MM.1S (cell line): ENCODE results near the gene PHC3.

Experiments
- DNase-seq: peaks from one replicate; pipeline ENCODE4 v3.0.0-alpha.2; 2015
- H2AFZ ChIP-seq: fragments of 300-600 bp; sonication (generic); 2 replicates; pipeline ENCODE4 v1.6.0; 2016; ENCODE audit warnings: antibody characterized with exemption, low read length
- H3F3A ChIP-seq: fragments of 300-600 bp; sonication (generic); 2 replicates; pipeline ENCODE4 v1.6.1; 2016; ENCODE audit warnings: mild to moderate bottlenecking, antibody characterized with exemption, low read length, moderate library complexity, mixed read lengths; ENCODE audit not compliant: insufficient read depth
- H3K27ac ChIP-seq: fragments of 300-600 bp; sonication (generic); 2 replicates; pipeline ENCODE4 v1.5.1; 2016; ENCODE audit warnings: mild to moderate bottlenecking, low read length
- H3K27me3 ChIP-seq: fragments of 300-600 bp; sonication (generic); replicated peaks from 2 replicates; pipeline ENCODE4 v1.6.0; 2016; ENCODE audit warnings: low read length; ENCODE audit not compliant: insufficient read depth
- H3K36me3 ChIP-seq: fragments of 300-600 bp; sonication (generic); replicated peaks from 2 replicates; pipeline ENCODE4 v1.6.1; 2016; ENCODE audit warnings: mild to moderate bottlenecking, low read length, mixed read lengths; ENCODE audit not compliant: insufficient read depth
- H3K4me1 ChIP-seq: fragments of 300-600 bp; sonication (generic); 2 replicates; pipeline ENCODE4 v1.6.1; 2016; ENCODE audit warnings: low read length, mixed read lengths
- H3K4me2 ChIP-seq: fragments of 300-600 bp; sonication (generic); 2 replicates; pipeline ENCODE4 v1.6.0; 2016; ENCODE audit warnings: low read depth, low read length
- H3K4me3 ChIP-seq: fragments of 300-600 bp; sonication (generic); 2 replicates; pipeline ENCODE4 v1.5.1; 2016; ENCODE audit warnings: low read length, mixed read lengths
- H3K79me2 ChIP-seq: fragments of 300-600 bp; sonication (generic); 2 replicates; pipeline ENCODE4 v1.6.1; 2016; ENCODE audit warnings: mixed run types, low read length, mixed read lengths
- H3K9ac ChIP-seq: fragments of 300-600 bp; sonication (generic); 2 replicates; pipeline ENCODE4 v1.6.1; 2016; ENCODE audit warnings: low read length, mixed read lengths
- H3K9me2 ChIP-seq: fragments of 300-600 bp; sonication (generic); replicated peaks from 2 replicates; pipeline ENCODE4 v1.6.1; 2016; ENCODE audit warnings: mild to moderate bottlenecking, low read length, mixed read lengths; ENCODE audit not compliant: insufficient read depth
- H3K9me3 ChIP-seq: fragments of 300-600 bp; sonication (generic); replicated peaks from 2 replicates; pipeline ENCODE4 v1.6.1; 2016; ENCODE audit warnings: mild to moderate bottlenecking, low read length, mixed read lengths; ENCODE audit not compliant: insufficient read depth
- H4K20me1 ChIP-seq: fragments of 300-600 bp; sonication (generic); 2 replicates; pipeline ENCODE4 v1.6.1; 2016; ENCODE audit warnings: mild to moderate bottlenecking, low read length, moderate library complexity, mixed read lengths; ENCODE audit not compliant: insufficient read depth
- CTCF ChIP-seq: fragments of 300-600 bp; sonication (generic); IDR thresholded peaks from 2 replicates; pipeline ENCODE4 v1.5.1; 2016; ENCODE audit warnings: antibody characterized with exemption, low read length, mixed read lengths
- EZH2 ChIP-seq: fragments of 300-600 bp; sonication (generic); optimal IDR thresholded peaks from 2 replicates; pipeline ENCODE3; 2017; ENCODE audit warnings: low read depth, mild to moderate bottlenecking, antibody characterized with exemption, low read length, mixed read lengths
- EZH2phosphoT487 ChIP-seq: fragments of 300-600 bp; sonication (generic); IDR thresholded peaks from 2 replicates; pipeline ENCODE4 v1.6.1; 2018; ENCODE audit warnings: antibody characterized with exemption, low read length

PHC3 gene

GRCh38 chr3:170109579-170110293, 71.8 kb downstream of the PHC3 start:
- no peak for TF ChIP-seq EZH2
- no peak for TF ChIP-seq CTCF
- no peak for TF ChIP-seq EZH2phosphoT487
- no peak overlapping the region for H3K4me2 ChIP-seq
- no peak overlapping the region for H2AFZ ChIP-seq
- no peaks in the 10 kb centered on the region for H3K27me3 ChIP-seq
- H3K4me3 ChIP-seq = no peak overlapping the region
- H3K9ac ChIP-seq = no peak overlapping the region
- no peak overlapping the region for H3K27ac ChIP-seq
- no peaks in the 10 kb centered on the region for H3K9me2 ChIP-seq
- no peaks in the 10 kb centered on the region for H4K20me1 ChIP-seq
- peaks cover 30% of the 10 kb centered on the region for H3K79me2 ChIP-seq
- H3K36me3 ChIP-seq = peaks cover 14% of the 10 kb centered on the region; the same call in 1 of the 2 replicates
- no peak for DNase-seq
- no peaks in the 10 kb centered on the region for H3K4me1 ChIP-seq
- no peaks in the 10 kb centered on the region for H3K9me3 ChIP-seq
- H3F3A ChIP-seq = no peaks in the 10 kb centered on the region

DNA sequence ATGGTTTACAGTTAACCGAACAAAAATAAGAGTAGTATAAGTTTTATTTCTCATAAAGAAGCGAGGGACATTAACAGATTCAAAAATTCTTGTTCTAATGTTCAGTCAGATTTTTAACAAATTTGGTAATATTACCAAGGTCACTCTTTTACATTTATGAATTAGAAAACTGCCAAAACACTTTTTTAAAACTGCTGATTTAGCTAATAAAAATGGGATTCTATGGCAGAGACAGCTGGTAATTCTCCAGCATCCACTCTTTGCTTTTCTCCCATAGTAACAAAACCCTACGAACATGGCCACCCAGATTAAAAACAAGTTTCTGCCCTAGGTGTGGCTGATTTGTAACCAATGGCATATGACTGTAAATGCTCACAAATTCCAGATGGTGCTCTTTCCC, 72.6 kb downstream of the PHC3 start:
- Histone ChIP-seq H3K27ac (no peak overlapping the region), H3K36me3 (peaks cover 14% of the 10 kb centered on the region; the same call in 1 of the 2 replicates), H3K4me1 (no peaks in the 10 kb centered on the region)

GRCh38 chr3:170107941-170108340, 73.6 kb downstream of the PHC3 start:
- TF ChIP-seq EZH2phosphoT487 (no peak), EZH2 (no peak)

More for the DNA sequence above, 72.6 kb downstream of the PHC3 start:
- no peak for DNase-seq
- no peak for TF ChIP-seq CTCF
- TF ChIP-seq EZH2phosphoT487 = no peak
- TF ChIP-seq EZH2 = no peak
- Histone ChIP-seq H2AFZ (no peak overlapping the region), H3K27me3 (no peaks in the 10 kb centered on the region), H3K9ac (no peak overlapping the region), H3K79me2 (peaks cover 26% of the 10 kb centered on the region; the same call in 1 of the 2 replicates), H4K20me1 (no peaks in the 10 kb centered on the region), H3K4me2 (no peak overlapping the region), H3K9me2 (no peaks in the 10 kb centered on the region), H3F3A (no peaks in the 10 kb centered on the region), H3K4me3 (no peak overlapping the region), H3K9me3 (no peaks in the 10 kb centered on the region)

GRCh38 chr3:170102431-170102830, 79.1 kb downstream of the PHC3 start:
- Histone ChIP-seq H3K9me3 (no peaks in the 10 kb centered on the region), H3K27me3 (no peaks in the 10 kb centered on the region), H3K36me3 (peaks cover 14% of the 10 kb centered on the region; the same call in 1 of the 2 replicates), H3K9me2 (no peaks in the 10 kb centered on the region), H3K79me2 (peaks cover 22% of the 10 kb centered on the region), H4K20me1 (no peaks in the 10 kb centered on the region), H3F3A (peaks cover 13% of the 10 kb centered on the region; the same call in 1 of the 2 replicates), H3K27ac (no peak overlapping the region), H2AFZ (no peak overlapping the region), H3K4me2 (no peak overlapping the region), H3K9ac (no peak overlapping the region), H3K4me3 (no peak overlapping the region), H3K4me1 (peaks cover 12% of the 10 kb centered on the region)
- no peak for DNase-seq
- TF ChIP-seq EZH2phosphoT487 = no peak
- TF ChIP-seq EZH2 = no peak
- TF ChIP-seq CTCF = no peak

More at GRCh38 chr3:170107941-170108340, 73.6 kb downstream of the PHC3 start:
- Histone ChIP-seq H3K27me3 (no peaks in the 10 kb centered on the region), H4K20me1 (no peaks in the 10 kb centered on the region), H3K4me3 (no peak overlapping the region), H2AFZ (no peak overlapping the region), H3K4me1 (no peaks in the 10 kb centered on the region), H3K9me2 (no peaks in the 10 kb centered on the region), H3K4me2 (no peak overlapping the region), H3K79me2 (peaks cover 26% of the 10 kb centered on the region; the same call in 1 of the 2 replicates), H3K9ac (no peak overlapping the region), H3K27ac (no peak overlapping the region), H3K36me3 (peaks cover 10% of the 10 kb centered on the region; the same call in 1 of the 2 replicates), H3F3A (no peaks in the 10 kb centered on the region), H3K9me3 (no peaks in the 10 kb centered on the region)
- DNase-seq = no peak
